NCI-H1048 (cell line): ENCODE measurements around the gene DLAT.
"Not testable (repeated sequence)": the region's sequence is repeated elsewhere in the genome, so short reads cannot be mapped to it uniquely, and the experiment has no call there.

ENCODE experiments used
- DNase-seq: peaks from one replicate; lab custom pipeline; 2025; lab: John Stamatoyannopoulos, UW

DLAT gene

DNA sequence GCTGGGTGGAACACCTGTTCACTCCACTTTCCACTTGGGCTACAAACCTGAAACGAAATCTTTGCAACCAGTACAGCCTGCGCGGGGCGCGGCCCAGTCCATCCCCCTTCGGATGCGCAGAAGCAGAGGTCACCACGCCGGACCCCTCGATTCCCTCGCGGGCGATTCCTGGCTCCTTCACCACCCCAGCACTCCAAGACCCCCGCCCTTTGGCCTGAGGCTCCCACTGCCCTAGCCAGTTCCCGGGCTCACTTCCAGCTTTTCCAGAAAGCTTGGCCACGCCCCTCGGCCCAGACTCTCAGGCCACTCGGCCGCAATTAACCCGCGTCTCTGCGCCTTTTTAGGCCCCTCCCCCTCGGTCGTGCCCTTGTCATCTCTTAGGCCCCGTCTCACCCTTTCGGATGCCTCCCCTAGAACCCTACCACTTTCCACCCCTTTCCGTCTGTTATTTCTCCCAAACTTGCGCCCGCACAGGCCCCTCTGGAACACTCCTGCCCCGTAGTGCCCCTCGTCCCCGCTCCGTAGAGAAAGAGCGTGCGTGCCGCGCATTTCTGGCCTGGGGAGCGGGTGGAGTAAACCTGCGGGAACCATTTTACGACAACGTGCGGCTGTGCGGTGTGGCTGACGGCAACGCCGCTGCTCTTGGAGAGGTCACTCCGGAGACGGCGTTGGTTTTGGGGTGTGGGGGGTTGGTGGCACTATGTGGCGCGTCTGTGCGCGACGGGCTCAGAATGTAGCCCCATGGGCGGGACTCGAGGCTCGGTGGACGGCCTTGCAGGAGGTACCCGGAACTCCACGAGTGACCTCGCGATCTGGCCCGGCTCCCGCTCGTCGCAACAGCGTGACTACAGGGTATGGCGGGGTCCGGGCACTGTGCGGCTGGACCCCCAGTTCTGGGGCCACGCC is at the start of gene DLAT:
DLAT (plus strand) TSS at position 636 of the 906 bp plus-strand sequence; CDS start at position 701, 65 bp downstream.
- peak; percentile 65 for DNase-seq

DNA sequence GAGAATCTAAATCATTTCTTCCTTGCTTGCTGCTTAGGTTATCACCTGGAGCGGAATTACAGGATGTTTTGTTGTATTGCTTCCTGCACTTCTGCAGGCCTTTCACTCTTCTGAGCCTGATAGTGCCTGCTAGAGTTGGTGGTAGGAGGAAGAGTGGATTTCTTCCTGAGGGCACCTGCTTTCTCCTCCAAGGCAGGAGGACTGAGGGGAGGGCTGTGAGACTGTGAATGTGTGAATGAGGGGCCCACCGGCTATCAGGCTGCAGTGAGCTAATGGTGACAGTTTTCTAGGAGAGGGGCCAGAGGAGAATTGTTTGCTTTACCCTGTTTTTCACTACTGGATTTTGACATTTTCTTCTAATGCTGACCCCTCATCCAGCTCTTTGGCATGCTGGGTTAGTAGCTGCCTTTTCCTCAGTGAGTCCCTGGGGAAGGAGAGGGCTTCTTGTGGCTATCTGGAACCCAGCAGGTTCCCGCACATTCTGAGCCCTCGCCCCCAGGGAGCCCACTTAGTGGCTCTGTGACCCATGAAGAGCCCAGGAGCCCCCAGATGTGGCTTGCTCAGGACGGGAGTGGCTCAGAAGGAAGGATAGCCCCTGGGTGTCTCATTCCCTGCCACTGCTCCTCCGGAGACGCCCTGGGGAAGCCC is 49.0 kb upstream of the DLAT start:
- DNase-seq: no peak

DNA sequence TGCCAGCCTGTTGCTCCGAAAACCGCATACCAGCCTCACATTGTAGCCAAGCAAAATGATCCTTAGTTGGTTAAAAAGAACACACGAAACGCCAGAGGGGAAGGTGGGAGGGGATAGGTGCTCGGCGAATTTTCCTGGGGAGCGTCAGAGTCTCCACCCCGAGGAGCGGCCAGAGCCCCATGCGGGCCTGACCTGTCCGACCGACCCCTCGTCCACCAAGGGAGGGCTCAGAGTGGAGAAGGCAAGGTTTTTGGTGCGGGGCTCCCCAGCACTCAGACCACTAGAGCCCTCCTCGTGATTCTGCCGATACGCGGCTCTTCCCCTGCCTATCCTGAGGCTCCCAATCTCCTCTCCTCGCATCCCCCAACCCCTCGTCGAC is 48.5 kb upstream of the DLAT start:
- no peak for DNase-seq

DNA sequence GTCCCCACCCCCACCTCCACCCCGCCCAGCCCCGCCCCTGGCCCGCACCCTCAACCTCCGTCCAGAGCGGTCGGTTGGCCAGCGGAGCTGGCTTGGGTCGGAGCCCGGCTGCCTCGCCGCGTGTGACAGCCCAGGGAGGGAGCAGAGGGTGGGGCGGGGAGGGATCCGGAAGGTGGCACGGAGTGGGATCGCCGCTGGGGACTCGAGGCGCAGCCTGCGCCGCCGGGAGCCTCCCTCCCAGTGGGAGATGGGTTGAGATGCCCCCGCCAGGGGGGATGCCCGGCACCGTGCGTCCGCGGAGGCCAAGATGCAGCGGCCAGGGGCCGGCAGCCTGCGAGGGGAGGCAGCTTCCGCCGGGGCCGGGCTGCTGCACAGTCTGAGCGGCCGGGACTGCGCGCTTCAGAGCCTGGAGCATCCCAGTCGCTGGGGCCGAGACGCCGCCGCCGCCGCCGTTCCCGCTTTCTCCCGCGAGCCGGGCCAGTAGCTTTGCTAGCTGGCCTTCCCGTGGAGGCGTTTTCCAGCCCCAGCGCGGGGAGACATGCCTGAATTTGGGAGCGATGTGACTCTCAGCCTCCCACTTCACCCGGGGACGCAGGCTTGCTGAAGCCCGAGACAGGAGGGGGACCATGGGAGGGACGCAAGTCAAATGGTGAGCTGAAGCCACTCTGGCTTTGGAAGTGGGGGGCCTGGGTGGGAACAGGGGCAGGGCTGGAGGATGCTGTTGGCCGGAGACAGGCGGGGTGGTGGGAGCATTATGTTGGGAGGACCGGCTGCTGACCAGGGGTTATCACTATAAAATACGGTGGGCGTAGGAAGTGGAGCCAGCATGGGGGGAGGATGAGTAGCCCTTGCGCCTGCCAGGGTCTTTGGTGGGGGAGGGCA is 47.8 kb upstream of the DLAT start:
- no peak for DNase-seq

DNA sequence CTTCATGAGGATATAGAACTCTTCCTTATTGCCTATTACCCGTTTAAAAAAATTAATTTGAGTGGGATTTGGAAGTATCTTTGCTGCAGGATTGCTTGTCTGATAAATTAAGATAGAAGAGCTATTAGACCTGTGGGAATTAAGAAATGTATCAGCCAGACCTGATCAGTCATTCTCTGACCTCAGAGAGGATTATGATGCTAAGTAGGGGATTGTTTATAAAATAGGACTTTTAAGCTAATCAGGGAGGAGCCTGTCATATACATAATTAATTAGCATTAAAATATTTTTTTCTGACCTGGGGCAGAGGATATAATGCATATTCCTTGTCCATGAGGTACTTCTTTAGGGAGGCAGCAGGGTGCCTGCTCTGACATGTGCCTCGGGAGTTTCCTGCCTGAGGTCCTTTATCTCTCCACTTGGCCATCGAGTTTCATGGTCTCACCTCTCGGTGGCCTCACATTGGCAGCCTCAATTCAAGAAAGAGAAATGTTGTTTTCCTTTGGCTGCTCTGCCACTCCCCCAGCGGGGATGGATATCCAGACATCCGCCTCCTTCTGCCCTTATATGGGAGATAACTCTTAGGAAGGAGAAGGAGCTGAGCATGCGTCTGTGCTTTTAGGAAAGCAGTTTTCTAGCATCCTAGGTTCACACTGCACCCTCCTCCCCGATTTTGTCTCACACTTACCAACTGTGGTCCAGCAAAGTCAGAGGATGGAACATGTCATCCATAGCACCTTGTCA is 47.0 kb upstream of the DLAT start:
- DNase-seq: no peak

DNA sequence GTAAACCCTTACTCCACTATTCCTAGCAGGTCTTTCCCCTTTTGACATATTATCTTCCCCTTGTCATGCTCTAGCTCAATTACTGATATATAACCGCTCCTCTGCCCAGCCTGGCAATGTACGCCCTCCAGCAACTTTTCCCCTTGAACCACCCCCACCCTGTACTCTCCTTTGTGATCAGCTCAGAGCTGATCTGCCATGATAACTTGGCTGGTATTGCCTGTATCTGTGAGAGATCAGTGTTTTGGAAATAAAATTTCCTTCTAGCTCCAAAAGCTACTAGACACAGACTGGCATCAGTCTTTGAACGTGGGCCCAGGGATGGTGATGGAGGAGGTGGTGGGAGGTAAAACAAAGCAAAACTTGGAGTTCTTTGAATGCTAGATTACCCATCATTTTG is 45.1 kb upstream of the DLAT start:
- no peak for DNase-seq

DNA sequence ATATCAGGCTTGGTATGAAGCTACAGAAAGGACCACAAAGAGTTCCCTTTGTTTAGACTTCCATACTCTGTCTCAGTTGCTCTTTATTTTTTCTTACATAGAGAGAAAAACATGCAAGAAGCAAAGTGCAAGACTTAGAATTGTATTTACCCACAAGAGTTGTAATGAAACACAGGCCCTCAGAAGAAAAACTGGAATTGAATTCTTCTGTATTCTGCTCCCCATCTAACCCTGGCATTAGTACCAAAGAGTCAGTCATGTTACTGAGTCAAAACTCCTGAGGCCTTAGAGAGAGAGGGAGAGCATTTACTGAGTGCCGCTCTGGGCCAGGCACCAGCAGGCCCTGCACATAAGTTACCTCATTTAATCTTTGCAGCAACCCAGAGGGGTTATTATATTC is 43.9 kb upstream of the DLAT start:
- DNase-seq: no peak

DNA sequence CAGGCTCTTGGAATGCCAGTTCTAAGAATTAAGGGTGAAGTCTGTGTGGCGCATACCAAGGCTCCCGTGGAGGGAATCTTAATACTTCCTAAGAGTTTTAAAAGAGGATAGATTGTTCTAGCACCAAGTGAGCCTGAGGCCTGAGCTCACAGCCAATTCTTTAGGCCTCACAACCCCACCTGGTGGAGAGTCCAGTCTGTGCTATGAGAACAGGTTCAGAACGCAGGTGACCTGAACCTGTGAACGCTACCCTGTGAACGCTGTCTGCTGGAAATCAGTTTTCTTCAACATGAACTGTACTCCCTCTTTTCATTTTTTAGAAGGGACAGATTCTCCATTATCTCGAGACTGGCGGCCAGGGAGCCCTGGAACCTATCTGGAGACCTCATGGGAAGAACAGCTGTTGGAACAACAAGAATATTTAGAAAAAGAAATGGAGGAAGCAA is 43.2 kb upstream of the DLAT start:
- DNase-seq: no peak

DNA sequence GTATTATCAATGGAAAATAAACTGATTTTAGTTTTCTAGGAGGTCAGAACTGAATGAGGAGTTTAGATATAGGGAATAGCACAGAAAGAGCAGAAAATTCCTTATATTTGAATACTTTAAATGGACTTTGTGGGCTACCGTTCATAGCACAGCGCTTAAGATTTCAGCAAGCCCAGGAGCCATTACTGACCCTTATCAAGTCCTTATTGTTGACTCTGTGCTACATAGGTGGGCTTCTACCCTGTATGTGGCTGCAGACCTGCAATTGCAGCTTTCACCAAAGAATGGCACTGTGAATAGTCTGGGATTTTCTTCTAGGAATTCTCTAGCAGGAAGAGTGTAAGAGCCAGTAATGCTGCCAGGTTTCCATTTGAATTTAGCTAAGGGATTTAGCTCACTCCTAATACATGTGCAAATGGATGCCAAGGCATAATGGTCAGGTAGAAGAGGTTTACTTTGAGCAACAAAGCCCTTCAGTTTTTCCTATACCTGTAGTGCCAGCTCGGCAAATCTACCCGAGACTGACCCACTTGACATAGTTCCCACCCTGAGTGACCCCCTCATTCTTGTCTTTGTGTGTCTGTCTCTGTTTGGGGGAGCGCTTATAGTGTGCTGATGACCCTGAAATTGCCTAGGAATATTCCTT is 42.5 kb upstream of the DLAT start:
- no peak for DNase-seq

DNA sequence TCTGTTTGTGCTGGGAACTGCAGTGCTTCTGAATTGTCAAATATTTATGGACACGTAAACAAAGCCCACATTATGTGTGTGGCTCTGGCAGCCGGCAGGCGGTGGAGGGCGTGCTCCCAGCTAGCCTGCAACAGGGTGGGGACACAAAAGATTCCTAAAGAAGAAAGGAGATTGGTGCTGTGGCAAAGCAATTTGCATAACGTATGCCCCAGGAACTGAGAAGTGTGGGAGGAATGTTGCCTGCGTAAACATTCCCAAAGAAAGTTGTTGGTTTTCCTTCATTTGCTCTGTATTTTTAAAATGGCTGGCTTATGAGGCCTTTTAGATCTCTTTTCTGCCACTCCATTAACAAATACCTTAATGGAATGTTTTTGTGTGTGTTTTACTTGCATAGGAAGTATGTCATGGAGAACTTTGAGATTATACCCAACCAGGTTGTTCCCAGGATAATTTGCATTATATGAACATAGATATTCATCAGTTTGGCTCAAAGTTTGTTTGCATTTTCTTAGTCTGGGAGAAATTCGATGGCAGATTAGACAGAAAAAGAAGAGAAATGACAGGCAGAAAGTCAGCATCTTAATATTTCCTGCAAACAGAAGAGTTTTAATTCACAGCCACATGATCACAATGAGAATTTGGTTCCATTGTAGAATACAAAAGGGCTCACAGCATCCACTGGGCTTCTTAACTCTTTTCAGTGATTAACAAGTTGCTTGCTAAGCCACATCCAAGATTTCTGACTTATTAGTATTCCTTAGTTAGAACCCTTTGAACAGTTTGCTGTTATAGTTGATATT is 41.8 kb upstream of the DLAT start:
- DNase-seq: peak; percentile 88

DNA sequence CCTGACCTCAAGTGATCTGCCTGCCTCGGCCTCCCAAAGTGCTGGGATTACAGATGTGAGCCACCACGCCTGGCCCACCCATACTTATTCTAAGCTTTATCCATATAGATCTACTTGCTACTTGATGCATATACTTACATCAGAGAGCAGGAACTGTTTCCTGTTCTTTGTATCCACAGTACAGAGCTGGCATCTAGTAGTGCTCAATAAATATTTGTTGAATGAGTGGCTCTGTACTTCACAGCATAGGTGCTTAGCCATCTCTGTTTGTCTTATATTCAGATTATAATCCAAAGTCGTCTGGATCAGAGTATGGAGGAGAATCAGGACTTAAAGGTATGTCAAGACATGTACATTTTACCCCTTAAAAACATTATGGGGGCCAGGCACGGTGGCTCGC is 38.6 kb upstream of the DLAT start:
- no peak for DNase-seq

DNA sequence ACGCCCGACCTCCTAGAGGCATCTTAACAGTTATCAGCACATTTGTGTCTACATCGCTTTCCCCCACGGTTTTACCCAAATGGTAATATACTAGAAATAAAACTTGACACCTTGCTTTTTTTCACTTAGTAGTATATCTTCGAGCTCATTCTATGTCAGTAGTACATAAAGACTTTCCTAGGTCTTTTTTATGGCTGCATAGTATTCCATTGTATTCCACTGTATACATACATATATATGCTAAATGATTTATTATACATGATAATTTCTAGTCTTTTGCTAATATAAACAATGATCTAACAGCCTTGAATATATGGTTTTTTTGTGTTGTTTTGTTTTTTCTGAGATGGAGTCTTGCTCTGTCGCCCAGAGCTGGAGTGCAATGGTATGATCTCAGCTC is 34.8 kb upstream of the DLAT start:
- DNase-seq: no peak

DNA sequence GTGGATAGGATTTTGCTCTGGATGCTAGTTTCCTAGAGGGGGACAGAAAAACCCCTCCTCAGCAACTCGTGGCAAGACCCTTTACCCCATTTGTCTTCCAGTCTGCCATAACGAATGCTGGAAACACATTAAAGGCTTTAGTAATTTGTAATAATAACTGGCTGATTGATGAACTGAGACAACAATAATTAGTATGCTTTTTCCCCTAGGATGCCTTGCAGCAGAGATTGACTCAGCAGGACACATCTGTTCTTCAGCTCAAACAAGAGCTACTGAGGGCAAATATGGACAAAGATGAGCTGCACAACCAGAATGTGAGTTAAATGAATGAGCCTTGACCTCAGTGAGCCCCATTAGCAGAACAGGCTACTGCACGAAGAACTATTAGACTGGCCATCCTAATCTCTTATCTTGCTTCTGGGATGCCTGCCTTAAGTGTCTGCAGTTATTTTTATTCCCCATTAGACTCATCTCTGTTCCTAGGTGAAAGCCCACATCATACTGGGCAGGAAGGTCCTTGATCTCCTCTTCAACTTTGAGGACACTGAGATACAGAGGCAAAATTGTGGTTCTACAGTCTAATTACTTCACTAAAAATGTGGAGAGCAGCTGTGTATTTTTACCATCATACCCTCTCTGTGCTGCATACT is 32.9 kb upstream of the DLAT start:
- DNase-seq: no peak

DNA sequence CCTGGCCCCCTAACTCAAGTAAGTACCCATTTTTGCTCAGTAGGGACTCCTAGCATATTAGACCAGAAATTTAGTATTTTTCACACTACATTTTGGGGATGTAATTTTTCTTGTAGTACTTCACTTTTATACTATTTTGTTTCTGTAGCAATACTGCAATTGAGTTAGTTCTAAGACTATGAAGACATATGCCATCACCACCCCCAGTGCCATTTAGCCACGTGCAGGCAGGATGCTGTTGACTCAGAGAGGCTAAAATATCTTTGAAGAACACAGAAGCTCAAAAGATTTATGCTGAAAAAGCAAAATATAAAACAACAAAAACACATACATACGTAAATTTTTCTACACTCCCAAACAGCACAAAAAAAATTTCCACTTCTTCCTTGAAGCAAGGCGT is 29.1 kb upstream of the DLAT start:
- no peak for DNase-seq

DNA sequence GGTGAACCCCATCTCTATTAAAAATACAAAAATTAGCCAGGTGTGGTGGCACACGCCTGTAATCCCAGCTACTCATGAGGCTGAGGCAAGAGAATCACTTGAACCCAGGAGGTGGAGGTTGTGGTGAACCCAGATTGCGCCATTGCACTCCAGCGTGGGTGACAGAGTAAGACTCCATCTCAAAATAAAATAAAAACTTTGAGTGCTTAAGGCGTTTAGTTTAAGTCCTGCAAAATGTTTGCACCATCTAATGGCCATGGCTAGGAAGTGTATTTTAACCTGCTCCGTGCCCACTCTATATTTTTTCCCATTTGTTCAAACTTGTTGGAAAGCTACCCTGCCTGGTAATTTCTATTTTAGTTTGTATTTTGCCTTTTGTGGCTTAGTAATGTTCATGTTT is 28.5 kb upstream of the DLAT start:
- not testable (repeated sequence) for DNase-seq

DNA sequence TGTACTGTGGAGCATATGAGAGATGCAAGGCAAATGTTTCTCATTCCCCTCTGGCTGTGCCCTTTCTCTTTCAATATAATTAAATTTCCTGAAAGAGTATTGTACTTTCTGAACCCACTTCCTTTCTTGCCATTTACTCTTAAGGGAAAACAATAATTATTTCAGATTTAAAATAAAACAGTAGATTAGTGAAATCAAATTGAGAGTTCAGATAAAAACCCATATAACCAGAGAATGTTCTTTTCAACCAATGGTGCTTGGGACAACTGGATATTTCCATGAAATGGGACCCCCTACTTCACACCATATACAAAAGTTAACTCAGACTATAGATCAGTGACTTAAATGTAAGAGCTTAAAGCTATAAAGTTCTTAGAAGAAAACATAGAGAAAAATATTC is 26.1 kb upstream of the DLAT start:
- DNase-seq: no peak

DNA sequence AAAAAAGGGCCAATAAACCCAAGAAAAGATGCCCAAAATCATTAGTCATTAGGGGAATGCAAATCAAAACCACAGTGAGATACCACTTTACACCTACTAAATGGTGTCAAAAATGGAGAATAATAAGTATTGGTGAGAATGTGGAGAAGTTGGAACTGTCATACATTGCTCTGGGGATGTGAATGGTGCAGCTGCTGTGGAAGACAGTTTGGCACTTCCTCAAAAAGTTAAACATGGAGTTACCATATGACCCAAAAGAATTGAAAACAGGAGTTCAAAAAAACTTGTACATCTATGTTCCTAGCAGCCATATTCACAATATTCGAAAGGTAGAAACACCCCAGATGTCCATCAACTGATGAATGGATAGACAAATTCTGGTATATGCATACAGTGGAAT is 24.5 kb upstream of the DLAT start:
- DNase-seq: no peak

DNA sequence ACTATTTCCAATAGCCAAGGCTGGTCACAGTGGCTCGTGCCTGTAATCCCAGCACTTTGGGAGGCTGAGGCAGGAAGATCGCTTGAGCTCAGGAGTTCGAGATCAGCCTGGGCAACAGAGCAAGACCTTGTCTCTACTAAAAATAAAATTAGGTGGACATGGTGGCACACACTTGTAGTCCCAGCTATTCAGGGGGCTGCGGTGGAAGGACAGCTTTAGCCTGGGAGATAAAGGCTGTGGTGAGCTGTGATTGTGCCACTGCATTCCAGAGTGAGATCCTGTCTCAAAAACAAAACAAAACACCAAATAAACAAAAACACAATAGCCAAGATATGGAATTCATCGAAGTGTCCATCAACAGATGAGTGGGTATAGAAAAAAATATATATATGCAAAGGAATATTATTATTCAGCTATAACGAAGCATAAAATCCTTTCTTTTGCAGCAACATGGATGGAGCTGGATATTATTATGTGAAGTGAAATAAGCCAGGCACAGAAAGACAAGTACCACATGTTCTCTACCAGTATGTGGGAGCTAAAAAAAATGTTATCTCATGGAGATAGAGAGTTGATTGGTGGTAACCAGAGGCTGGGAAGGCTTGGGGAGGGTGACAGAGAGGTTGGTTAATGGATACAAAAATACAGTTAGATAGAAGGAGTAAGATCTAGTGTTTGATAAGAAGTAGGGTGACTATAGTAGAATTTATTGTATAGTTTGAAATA is 22.6 kb upstream of the DLAT start:
- DNase-seq: no peak

DNA sequence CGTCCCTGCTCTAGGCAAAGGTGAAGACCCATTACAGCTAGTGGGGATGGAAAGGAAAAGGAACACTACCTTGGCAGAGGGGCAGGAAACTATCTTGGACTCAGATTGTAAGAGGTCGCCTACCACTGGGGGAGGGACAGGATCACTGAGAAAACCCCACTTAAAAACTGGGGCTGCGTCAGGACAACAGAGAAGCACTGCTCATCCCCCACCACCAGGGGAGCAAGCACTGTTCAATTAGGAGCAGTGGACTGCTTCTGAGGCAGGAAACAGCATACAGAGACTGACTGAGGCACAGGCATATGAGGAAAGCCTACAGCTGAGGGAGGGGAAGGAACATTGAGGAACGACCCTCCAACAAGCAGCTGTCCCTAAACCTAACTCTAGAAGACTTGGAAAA is 20.8 kb upstream of the DLAT start:
- DNase-seq: no peak
